Gastrocnemius medialis (tissue), 4 donors: ENCODE measurements around the gene KRTAP27-1. TPM values are rescaled to one million over a fixed set of nuclear protein-coding genes. Genes with fewer than 3 reads are reported as not detected.

Experiments used
- ATAC-seq, 2 donors: fragments of 150-250 bp; one replicate each; pipeline ENCODE4 v1.9.1; 2016
- DNase-seq, 2 donors: peaks; one replicate each; pipeline ENCODE4 v3.0.0-alpha.2; 2019
- H3K27ac ChIP-seq, 4 donors: fragments of 200-600 bp; sonication (generic); 1 replicate in 1 of 4; 2 replicates in 3 of 4; pipeline ENCODE4 v1.5.1; 2016 to 2018; ENCODE audit warnings: mild to moderate bottlenecking in 2 of 4, moderate library complexity in 1 of 4
- H3K27me3 ChIP-seq, 3 donors: fragments of 200-600 bp; sonication (generic) in 2 of 3; 1 replicate in 1 of 3; 2 replicates in 2 of 3; pipeline versions ENCODE4 v1.5.1 to v1.6.0; 2016 to 2019; ENCODE audit warnings: mild to moderate bottlenecking in 1 of 3, moderate library complexity in 1 of 3
- H3K36me3 ChIP-seq, 2 donors: fragments of 200-600 bp; sonication (generic) in 1 of 2; one replicate each; pipeline ENCODE4 v1.5.1; 2017 to 2018
- H3K4me1 ChIP-seq, 2 donors: fragments of 200-600 bp; sonication (generic) in 1 of 2; one replicate each; pipeline ENCODE4 v1.5.1; 2016 to 2017; ENCODE audit warnings: mild to moderate bottlenecking in 2 of 2
- H3K4me3 ChIP-seq, 4 donors: fragments of 200-600 bp; sonication (generic) in 3 of 4; 1 replicate in 1 of 4; 2 replicates in 3 of 4; pipeline ENCODE4 v1.5.1; 2016 to 2019; ENCODE audit warnings: mild to moderate bottlenecking in 2 of 4
- H3K9me3 ChIP-seq, 3 donors: fragments of 200-600 bp; sonication (generic) in 2 of 3; 1 replicate in 1 of 3; 2 replicates in 2 of 3; pipeline ENCODE4 v1.5.1; 2016 to 2019
- CTCF ChIP-seq, 5 experiments: fragments of 450-650 bp in 3 of 5; fragments of 200-600 bp in 2 of 5; sonication (generic) in 2 of 5; IDR thresholded peaks in 4 of 5; conservative IDR thresholded peaks in 1 of 5; 1 replicate in 4 of 5; 2 replicates in 1 of 5; pipeline ENCODE4 v1.5.1; 2016 to 2019; ENCODE audit warnings: antibody characterized with exemption in 5 of 5, mild to moderate bottlenecking in 3 of 5, moderate library complexity in 3 of 5
- POLR2A ChIP-seq, 2 donors: fragments of 450-650 bp; IDR thresholded peaks; one replicate each; pipeline ENCODE4 v1.6.1; 2017; ENCODE audit warnings: antibody characterized with exemption in 2 of 2, mild to moderate bottlenecking in 2 of 2, moderate library complexity in 2 of 2
- in situ Hi-C, 4 donors: fragments of 200-750 bp; cut with MboI; loops; one replicate each; pipeline versions ENCODE4 v1.15.0 to v1.8.0; 2017; ENCODE audit warnings: low sequenced_read_pairs in 4 of 4
- intact Hi-C: fragments of 100-400 bp; cut with DNase I; formaldehyde crosslinking; loops from one replicate; pipeline ENCODE4 v1.15.1; 2023; ENCODE audit warnings: low total_unique reads
- total RNA-seq, 4 donors: library from RNA; depleted of rRNA; stranded (reverse); fragments of >200 nt; gene quantifications; one replicate each; pipeline versions ENCODE4 v1.1.0 to v1.2.3, GENCODE V29; 2016

KRTAP27-1 gene
- total RNA-seq, 4 donors from 2014 or later, result not detected

GRCh38 chr21:30336596-30336995, 898 bp downstream of the KRTAP27-1 start:
- Histone ChIP-seq H3K4me1 (no peaks in the 10 kb centered on the region), H3K9me3 (no peaks in the 10 kb centered on the region), H3K27ac (no peak overlapping the region), H3K27me3 (no peaks in the 10 kb centered on the region), H3K36me3 (no peaks in the 10 kb centered on the region), H3K4me3 (no peak overlapping the region)
- in situ Hi-C loops (loop anchor here in 2 of 4 donors (25.0 kb wide), 1 partner anchor 751 kb away; no protein-coding TSS in a partner anchor), intact Hi-C loops (no loop called here)
- TF ChIP-seq POLR2A (IDR thresholded peaks at IDR 0.05) (no peak), CTCF (IDR thresholded peaks at IDR 0.05 in 4 of 5, conservative IDR thresholded peaks at IDR 0.05 in 1 of 5) (no peak)
- ATAC-seq (no peak), DNase-seq (no peak)

- no peaks in the 10 kb centered on the region for H3K36me3 ChIP-seq
- in situ Hi-C loops (loop anchor here in 2 of 4 donors (25.0 kb wide), 1 partner anchor 754 kb away; no protein-coding TSS in a partner anchor), intact Hi-C loops (no loop called here)
- DNase-seq (no peak), ATAC-seq (no peak)
- TF ChIP-seq CTCF (IDR thresholded peaks at IDR 0.05 in 4 of 5, conservative IDR thresholded peaks at IDR 0.05 in 1 of 5), result no peak
- no peak for TF ChIP-seq POLR2A (IDR thresholded peaks at IDR 0.05)
- H3K4me3 ChIP-seq, result no peak overlapping the region
- H3K4me1 ChIP-seq, result no peaks in the 10 kb centered on the region
- no peak overlapping the region for H3K27ac ChIP-seq
- no peaks in the 10 kb centered on the region for H3K27me3 ChIP-seq
- no peaks in the 10 kb centered on the region for H3K9me3 ChIP-seq
These were observed 3.8 kb downstream of the KRTAP27-1 start for GRCh38 chr21:30333736-30334135.

- TF ChIP-seq CTCF (IDR thresholded peaks at IDR 0.05 in 4 of 5, conservative IDR thresholded peaks at IDR 0.05 in 1 of 5) (no peak), POLR2A (IDR thresholded peaks at IDR 0.05) (no peak)
- no peak for ATAC-seq
- in situ Hi-C loops (loop anchor here in 2 of 4 donors (25.0 kb wide), 1 partner anchor 755 kb away; no protein-coding TSS in a partner anchor), intact Hi-C loops (no loop called here)
- Histone ChIP-seq H3K4me3 (no peak overlapping the region), H3K4me1 (no peaks in the 10 kb centered on the region), H3K27ac (no peak overlapping the region), H3K9me3 (no peaks in the 10 kb centered on the region), H3K36me3 (no peaks in the 10 kb centered on the region), H3K27me3 (no peaks in the 10 kb centered on the region)
- no peak for DNase-seq
These were observed 4.8 kb downstream of the KRTAP27-1 start for GRCh38 chr21:30332681-30333080.

- H3K27me3 ChIP-seq, result no peaks in the 10 kb centered on the region
- no peak overlapping the region for H3K4me3 ChIP-seq
- no peaks in the 10 kb centered on the region for H3K4me1 ChIP-seq
- no peak for TF ChIP-seq POLR2A (IDR thresholded peaks at IDR 0.05)
- TF ChIP-seq CTCF (IDR thresholded peaks at IDR 0.05 in 4 of 5, conservative IDR thresholded peaks at IDR 0.05 in 1 of 5), result no peak
- DNase-seq (no peak), ATAC-seq (no peak)
- H3K36me3 ChIP-seq, result no peaks in the 10 kb centered on the region
- H3K27ac ChIP-seq, result no peak overlapping the region
- H3K9me3 ChIP-seq, result no peaks in the 10 kb centered on the region
- in situ Hi-C loops (loop anchor here in 2 of 4 donors (25.0 kb wide), 1 partner anchor 758 kb away; no protein-coding TSS in a partner anchor), intact Hi-C loops (no loop called here)
These were observed 8.2 kb downstream of the KRTAP27-1 start for GRCh38 chr21:30329203-30329875.
